Measurements from ENCODE around the gene CTDSPL.

Gene CTDSPL

DNA sequence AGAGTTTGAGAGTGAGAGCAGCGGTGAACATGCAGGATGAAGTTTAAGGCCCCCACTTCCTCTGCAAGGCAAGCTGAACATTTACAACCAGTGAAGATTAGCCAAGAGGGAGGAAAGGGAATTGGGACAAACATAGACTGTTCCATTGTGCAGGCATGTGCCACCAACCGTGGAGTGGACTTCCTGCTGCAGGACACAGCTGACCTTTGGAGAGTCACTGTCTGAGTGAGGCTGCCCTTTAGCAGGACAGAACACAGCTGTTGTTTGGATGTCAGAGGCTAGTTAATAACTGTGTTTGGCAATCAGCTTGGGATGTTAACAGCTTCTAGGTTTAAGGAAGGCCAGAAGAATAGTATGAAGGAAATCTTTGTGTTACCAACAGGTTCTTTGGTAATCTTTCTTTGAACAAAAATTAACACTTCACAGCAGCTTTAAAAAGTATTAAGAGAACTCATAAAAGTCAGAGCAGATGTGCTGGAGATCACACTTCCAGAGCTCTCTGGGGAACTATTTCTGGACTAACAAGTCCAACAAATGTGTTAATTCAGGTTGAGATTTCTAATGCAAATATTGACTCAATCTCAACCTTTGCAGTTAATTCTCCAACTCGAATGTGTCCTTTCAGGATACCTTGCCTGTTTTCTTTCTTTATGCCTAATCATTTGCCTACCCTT is 31.4 kb downstream of the CTDSPL start:
- DNase-seq = no peak

DNA sequence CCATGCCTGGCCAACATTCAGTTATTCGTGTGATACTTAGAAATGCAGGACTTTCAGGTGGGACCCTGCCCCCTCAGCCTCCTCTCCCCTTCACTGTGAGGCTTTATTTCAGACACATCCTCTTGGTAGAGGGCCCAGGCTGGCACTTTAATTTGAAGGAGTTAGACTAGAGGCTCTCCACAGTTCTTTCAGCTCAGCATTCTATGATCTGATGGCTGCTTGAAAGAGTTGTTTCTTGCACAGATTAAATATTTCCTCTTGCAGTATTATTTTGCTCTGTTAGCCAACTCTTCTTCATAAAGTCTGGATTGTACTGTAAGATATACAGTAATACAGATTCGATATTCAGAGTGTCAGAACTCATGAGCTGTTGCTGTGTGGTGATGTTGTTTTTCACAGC is 35.1 kb downstream of the CTDSPL start:
- DNase-seq = no peak

DNA sequence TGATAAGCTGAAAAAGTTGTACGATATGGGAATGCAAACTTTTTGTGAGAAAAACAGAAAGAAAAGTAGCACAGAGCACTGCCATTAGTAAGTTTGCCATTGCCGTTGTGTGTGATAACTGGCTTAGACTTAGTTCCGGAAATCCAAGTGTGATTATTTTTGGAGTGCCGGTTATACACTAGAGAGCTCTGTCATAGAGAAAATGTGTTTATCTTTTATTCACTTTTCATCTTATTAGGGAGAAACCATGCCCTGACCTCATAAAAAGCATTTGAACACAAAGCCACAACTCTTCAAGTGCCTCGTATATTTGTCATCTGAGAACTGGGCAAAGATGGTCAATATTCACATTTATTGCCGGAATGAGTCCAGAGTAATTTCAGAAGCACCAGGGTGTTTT is 36.1 kb downstream of the CTDSPL start:
- DNase-seq = peak; percentile 85

GRCh38 chr3:37898424-37898823 is 36.7 kb downstream of the CTDSPL start:
- no peak for DNase-seq

GRCh38 chr3:37899101-37899707 is 37.5 kb downstream of the CTDSPL start:
- DNase-seq = peak; percentile 68

DNA sequence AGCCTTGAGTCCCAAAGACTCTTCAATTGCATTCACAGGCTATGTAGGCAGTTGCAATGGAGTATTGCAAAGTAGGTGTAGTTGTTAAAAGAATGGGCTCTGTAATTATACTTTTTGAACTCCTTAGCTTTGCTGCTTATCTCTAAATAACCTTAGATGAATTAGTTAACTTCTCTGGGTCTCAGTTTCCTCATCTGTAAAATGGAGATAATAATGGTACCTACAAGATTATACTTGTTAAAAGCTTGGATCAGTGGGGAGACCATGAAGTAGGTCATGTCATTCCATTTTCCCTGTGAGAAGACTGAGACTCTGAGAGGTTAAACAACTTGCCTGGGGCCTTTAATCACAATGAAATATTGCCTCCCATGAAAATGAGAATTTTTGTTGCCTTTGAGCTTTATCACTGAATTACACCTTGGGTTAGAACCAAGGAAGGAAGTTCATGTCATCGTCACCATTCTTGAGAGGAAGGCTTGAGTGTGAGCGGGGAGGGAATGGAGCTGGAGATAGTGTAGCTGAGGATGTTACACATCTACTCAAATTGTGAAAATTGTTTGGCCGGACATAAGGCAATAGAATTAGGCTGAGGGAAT is 38.1 kb downstream of the CTDSPL start:
- DNase-seq = peak; percentile 92

DNA sequence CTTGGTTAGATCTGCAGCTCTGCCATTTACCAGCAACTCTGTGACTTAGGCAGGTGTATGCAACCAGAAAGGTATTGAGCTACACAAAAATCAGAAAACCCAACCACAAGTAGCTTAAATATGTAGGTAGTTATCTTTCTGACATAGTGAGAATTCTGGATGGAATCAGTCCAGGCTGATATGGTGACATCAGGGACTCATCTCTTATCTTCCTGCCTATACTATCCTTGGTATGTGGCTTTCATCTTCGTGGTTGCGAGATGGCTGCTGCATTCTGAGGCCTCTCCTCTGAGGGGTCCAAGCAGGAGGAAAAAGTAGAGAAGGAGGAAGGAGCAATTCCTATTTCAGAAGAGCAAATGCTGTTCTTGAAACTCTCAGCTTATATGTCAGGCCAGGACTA is 40.0 kb downstream of the CTDSPL start:
- DNase-seq = no peak

- DNase-seq = peak; percentile 72
These were observed 41.0 kb downstream of the CTDSPL start for GRCh38 chr3:37902674-37903073.

DNA sequence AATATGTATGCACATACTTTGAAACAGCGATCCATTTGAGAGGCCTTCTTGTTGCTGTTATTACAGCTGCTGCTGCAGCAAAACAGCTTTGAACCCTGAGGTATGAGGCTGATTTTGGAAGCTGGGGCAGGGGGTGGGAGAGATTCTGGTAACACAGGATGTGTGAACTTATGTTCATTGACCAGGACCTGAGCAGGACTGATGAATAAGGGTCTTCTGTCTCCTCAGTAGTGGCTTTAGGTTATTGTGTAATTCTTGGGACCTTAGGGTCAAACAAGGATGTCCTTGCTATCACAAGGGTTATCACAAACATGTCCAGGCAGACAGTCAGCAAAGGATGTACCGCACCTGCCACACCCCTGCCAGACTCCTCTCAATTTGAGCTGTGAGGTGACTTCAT is 41.6 kb downstream of the CTDSPL start:
- no peak for DNase-seq

DNA sequence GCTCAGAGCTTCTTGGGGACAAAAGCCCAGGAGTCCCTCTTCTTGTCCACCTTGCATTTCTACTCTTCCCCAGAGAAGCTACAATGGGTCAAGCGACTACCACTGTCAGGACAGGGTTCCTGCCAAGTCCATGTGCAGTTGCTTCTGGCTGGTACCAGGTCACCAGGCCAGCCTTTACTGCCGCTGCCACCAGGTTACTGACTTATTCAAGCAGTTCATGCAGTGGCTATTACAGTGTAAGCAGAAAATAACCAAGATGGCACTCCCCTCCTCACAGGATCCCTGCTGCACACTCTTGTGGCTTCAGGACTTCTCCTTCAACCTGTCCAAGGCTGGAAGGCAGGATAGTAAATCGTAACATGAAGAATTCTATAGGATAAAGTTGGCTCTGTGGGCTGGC is 42.1 kb downstream of the CTDSPL start:
- DNase-seq = no peak

GRCh38 chr3:37904601-37905000 is 42.9 kb downstream of the CTDSPL start:
- DNase-seq = no peak

- DNase-seq = no peak
These were observed 43.7 kb downstream of the CTDSPL start for GRCh38 chr3:37905346-37905745.

GRCh38 chr3:37905987-37906674 is 44.5 kb downstream of the CTDSPL start:
- DNase-seq = peak; percentile 50

DNA sequence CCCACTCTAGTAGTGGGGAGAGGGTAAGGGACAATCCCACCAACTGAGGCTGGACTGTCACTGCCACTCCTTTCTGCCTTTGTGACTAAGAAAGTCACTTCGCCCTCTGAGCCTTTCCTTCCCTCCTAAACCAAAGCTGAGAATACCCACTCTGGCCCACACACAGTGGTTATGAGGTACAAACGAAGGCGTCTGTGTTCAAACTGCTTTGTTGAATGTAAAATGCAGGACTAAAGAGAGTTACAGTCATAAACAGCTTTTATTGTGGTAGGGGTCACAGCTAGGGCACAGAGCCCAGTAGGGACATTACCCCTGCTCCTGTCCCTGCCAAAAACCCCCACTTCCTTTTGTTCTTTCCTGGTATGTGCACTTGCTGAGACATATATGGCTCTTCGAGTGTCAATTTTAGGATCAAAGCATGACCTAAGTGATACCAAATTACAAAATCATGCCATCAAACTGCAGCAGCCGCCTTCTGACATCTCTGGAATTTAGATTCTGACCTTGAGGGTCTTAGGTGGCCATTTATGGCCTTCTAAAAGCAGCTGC is 45.1 kb downstream of the CTDSPL start:
- no peak for DNase-seq

- DNase-seq = no peak
These were observed 45.7 kb downstream of the CTDSPL start for GRCh38 chr3:37907371-37907770.

DNA sequence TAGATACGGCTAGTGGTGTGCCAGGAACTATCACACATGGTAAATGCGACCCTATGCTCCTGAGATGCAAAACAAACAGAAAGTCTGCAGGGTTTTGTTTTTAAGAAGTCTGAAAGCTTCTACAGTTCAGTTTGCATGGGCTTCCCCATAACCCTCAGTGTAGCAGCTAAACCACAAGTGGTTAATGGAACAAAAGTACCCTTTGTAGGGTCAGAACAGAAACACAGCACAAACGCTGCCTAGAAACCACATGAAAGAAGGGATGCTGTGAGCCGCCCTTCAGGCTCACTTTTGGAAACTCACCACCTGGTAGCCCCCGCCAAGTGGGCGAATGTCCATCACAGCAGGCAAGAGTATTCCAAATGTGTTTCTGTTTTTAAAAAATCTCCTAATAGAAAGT is 46.2 kb downstream of the CTDSPL start:
- peak; percentile 51 for DNase-seq

DNA sequence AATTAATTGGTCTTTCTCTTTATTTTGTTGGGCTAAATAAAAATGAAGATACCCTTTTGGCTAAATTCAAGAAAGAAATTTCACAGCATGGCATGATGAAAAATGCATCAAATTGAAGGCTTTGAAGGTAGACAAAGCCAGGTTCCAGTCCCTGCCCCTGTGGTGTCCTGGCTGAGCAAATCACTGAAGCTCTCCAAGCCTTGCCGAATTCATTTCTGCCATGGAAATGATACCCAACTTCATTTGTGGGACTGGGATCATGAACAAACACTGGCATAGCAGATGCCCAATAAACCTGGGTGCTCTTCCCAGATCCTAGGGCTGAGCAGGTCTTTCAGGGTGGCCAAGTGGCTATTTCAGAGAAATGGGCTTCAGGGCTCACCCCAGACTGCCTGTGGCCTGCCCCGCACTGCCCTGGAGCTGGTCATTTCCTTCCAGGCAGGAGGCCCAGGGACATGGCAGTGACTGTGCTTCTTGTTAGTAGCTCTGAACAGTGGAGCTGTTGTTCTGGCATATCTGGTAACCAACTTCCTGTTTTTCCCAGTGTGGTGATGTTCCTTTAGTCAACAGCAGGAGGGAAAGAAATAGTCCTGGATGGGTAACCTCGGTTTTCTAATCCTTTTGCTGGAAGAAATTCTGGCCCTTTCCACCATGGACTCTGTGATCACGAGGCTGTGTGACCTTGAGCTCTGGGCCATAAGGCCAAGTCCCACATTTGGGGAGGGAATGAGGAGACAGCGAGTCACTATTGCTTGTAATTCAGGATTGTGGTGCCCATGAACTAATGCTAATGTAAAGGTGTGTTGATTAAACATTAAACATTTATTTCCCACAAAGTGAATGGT is 47.6 kb downstream of the CTDSPL start:
- peak; percentile 65 for DNase-seq

DNA sequence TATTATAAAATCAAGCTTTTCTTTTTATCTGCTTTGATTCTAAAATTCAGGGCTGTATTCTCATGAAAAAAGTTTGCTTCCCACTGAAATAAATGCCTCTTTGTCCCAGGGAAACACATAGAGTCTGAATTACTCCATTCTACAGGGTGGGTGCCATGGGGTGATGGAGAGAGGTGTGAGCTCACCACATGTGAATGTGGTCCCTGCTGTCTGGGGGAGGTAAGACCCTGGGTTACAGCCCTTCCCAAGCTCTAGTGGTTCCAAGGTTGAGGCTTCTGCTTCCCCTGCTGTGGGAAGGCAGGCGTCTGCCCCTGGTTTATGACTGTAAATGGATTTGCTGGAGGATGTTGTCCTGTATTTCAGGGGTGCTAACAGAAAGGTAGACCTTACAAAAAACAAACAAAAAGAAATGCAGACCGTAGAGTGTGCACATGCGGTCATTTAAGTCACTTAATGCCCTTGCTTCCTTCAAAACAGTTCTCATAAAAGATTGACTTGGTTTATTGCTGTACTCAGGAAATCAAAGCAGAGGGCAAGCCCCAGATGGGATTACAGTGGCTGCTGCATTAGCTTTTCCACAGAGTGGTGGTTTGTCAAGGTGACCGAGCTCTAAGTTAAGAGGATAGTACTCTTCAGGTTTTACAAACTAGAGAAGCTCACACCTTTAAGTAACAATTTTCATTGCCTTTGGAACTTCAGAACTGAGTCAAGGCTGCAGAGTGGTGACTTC is 49.2 kb downstream of the CTDSPL start:
- no peak for DNase-seq

DNA sequence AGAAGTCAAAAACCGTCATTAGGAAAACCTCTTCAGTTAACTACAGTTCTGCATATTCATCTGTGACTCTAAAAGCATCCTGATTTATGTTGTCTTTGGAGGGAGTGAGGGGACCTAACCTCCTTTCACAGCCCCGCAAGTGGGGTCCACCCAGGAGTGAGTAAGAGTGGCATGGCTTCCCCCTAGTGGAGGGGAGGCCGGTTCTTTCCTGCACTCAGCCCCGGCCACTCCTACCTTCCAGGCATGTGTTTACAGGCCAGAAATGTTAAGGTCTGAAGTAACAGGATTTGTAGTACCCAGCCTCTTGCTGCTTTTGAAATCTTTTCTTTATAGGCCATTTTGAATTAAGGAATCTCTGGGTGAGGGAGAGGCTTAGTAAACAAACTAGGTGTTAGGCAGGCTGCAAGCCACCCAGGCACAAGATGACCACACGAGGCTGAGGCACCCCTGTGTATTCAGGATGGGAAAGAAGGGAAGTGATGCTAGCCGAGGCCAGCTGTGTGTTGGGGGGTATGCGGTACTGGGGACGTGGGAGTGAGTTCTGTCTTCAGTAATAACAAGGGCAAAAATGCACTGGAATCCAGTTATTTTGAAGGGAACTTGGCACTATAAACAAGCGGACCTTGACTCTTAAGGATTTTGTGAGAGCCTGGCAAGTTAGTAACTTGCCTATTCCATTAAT is 50.5 kb downstream of the CTDSPL start:
- peak; percentile 64 for DNase-seq

GRCh38 chr3:37913522-37913921 is 51.8 kb downstream of the CTDSPL start:
- DNase-seq = no peak

DNA sequence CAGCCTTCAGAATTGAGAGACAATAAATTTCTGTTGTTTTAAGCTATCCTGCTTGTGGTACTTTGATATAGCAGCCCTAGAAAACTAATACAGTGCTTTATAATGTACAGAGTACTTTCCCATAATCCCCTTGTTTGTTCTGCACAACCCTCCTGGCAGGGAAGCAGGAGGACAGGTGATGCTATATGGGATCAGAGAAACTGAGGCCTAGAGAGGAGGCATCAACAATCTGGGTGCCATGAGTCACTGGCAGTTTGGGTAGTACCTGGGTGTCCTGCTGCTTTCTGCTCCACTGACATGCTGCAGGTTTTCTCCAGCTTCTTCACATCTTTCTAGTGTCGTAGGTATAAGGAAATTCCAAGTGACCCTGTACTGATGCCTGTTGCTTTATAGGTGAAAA is 55.0 kb downstream of the CTDSPL start:
- DNase-seq = no peak

All from hematopoietic multipotent progenitor cell treated with erythropoietin and hydrocortisone succinate and interleukin-3 and kit ligand, for 4 days (in vitro differentiated cells).